AG09309 (cell line): ENCODE measurements around the gene HAVCR2.
A peak's percentile ranks its signal among the peaks of the same experiment; 100 is the strongest.

Experiments
- DNase-seq: peaks from one replicate; pipeline ENCODE4 v3.0.0-alpha.2; 2010; ENCODE audit warnings: low read depth
- H3K4me3 ChIP-seq: 2 replicates; pipeline ENCODE4 v1.5.1; 2011; ENCODE audit warnings: mild to moderate bottlenecking, low read depth, low read length, moderate library complexity; ENCODE audit not compliant: control insufficient read depth
- CTCF ChIP-seq: IDR thresholded peaks from 2 replicates; pipeline ENCODE4 v1.5.1; 2011; ENCODE audit warnings: mild to moderate bottlenecking, low read depth, low read length, inconsistent platforms; ENCODE audit not compliant: insufficient read depth, control insufficient read depth; ENCODE audit errors: missing control alignments

HAVCR2 gene

GRCh38 chr5:157142317-157143126, 33.7 kb upstream of the HAVCR2 start, which contains the start of gene MED7:
MED7 (minus strand) TSS chr5:157142865; CDS start chr5:157139431, 3,434 bp downstream.
- H3K4me3 ChIP-seq, result peak within 1 kb of the TSS; percentile 93
- DNase-seq, result peak; percentile 99
- TF ChIP-seq CTCF, result no peak

GRCh38 chr5:157137691-157138090, 28.8 kb upstream of the HAVCR2 start:
- DNase-seq, result no peak
- no peak overlapping the region for H3K4me3 ChIP-seq
- TF ChIP-seq CTCF, result no peak

- no peak for DNase-seq
- H3K4me3 ChIP-seq, result no peak overlapping the region
- no peak for TF ChIP-seq CTCF
Observed at GRCh38 chr5:157132281-157132612, 23.4 kb upstream of the HAVCR2 start.

GRCh38 chr5:157130925-157131324, 22.1 kb upstream of the HAVCR2 start:
- no peak for TF ChIP-seq CTCF
- H3K4me3 ChIP-seq, result no peak overlapping the region
- no peak for DNase-seq

DNA sequence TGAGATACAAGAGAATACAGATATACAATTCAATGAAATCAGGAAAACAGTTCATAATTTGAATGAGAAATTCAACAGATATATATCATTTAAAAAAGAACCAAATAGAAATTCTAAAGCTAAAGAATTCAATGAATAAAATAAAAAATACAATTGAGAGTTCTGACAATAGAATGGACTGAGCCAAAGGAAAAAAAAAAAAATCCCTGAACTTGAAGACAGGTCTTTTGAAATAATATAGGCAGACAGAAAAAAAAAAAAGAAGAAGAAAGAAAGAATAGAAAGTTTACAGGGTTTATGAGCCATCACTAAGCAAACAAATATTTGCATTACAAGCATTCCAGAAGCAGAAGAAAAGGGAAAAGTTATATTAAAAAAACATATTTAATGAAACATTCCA, 12.9 kb upstream of the HAVCR2 start:
- no peak overlapping the region for H3K4me3 ChIP-seq
- DNase-seq, result no peak
- TF ChIP-seq CTCF, result no peak

DNA sequence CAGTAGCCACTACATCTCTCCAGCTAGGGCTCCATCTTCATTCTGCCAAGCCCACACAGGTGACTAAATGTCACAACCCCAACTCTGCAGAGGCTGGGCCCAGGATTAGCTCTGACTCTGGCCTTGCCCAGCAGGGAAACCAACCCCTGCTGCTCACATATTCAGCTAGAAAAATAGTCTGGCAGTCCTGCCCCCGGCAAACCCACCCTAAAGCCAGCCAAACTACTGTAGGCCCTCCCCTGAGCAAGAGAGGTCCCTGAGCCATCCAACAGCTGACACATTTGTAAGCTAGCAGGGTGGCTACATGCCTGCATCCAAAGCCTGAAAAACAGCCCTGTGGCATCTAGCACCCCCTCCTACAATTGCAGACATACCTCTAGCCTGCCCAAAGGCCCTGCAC, 11.3 kb upstream of the HAVCR2 start:
- no peak for TF ChIP-seq CTCF
- H3K4me3 ChIP-seq, result no peak overlapping the region
- DNase-seq, result no peak
